PFSK-1 (cell line): ENCODE data around the gene SLIT3.

Experiments used
- POLR2AphosphoS5 ChIP-seq: IDR thresholded peaks from 2 replicates; pipeline ENCODE4 v1.6.1; 2012; ENCODE audit warnings: low read depth, mild to moderate bottlenecking, control low read depth, low read length, moderate library complexity
- TAF1 ChIP-seq: IDR thresholded peaks from 2 replicates; pipeline ENCODE4 v1.6.1; 2012; ENCODE audit warnings: low read length, control low read depth, borderline replicate concordance; ENCODE audit not compliant: insufficient read depth

- TF ChIP-seq POLR2AphosphoS5 (no peak), TAF1 (no peak)
Observed at GRCh38 chr5:168872246-168872645, 428.7 kb downstream of the SLIT3 start.
